ENCODE results near the gene DDX42.

Gene DDX42

GRCh38 chr17:63780507-63780906 lies 6.5 kb downstream of the DDX42 start:
- DNase-seq, result no peak
- Histone ChIP-seq H3K36me3 (peaks cover 95% of the 10 kb centered on the region), H3K9me3 (ENCODE audit: severe bottlenecking) (no peaks in the 10 kb centered on the region), H3K27me3 (ENCODE audit: insufficient read depth, low read depth, severe bottlenecking) (no peaks in the 10 kb centered on the region), H3K27ac (no peak overlapping the region), H3K4me3 (ENCODE audit: low read depth, low read length) (no peak overlapping the region)
- no peak for TF ChIP-seq CTCF (IDR thresholded peaks at IDR 0.05; ENCODE audit: low read depth, low read length)

- no peak for TF ChIP-seq CTCF (IDR thresholded peaks at IDR 0.05; ENCODE audit: low read depth, low read length)
- DNase-seq, result no peak
- Histone ChIP-seq H3K27ac (no peak overlapping the region), H3K9me3 (ENCODE audit: severe bottlenecking) (no peaks in the 10 kb centered on the region), H3K36me3 (peaks cover 95% of the 10 kb centered on the region), H3K27me3 (ENCODE audit: insufficient read depth, low read depth, severe bottlenecking) (no peaks in the 10 kb centered on the region), H3K4me3 (ENCODE audit: low read depth, low read length) (no peak overlapping the region)
Measured at GRCh38 chr17:63780928-63781327, 7.0 kb downstream of the DDX42 start.

GRCh38 chr17:63783522-63783921 lies 9.6 kb downstream of the DDX42 start:
- no peaks in the 10 kb centered on the region for H3K9me3 ChIP-seq (ENCODE audit: severe bottlenecking)
- TF ChIP-seq CTCF (IDR thresholded peaks at IDR 0.05; ENCODE audit: low read depth, low read length), result no peak
- H3K36me3 ChIP-seq, result peaks cover 95% of the 10 kb centered on the region
- no peaks in the 10 kb centered on the region for H3K27me3 ChIP-seq (ENCODE audit: insufficient read depth, low read depth, severe bottlenecking)
- H3K4me3 ChIP-seq (ENCODE audit: low read depth, low read length), result no peak overlapping the region
- no peak for DNase-seq
- no peak overlapping the region for H3K27ac ChIP-seq

GRCh38 chr17:63785556-63785955 lies 11.6 kb downstream of the DDX42 start:
- Histone ChIP-seq H3K27ac (no peak overlapping the region), H3K27me3 (ENCODE audit: insufficient read depth, low read depth, severe bottlenecking) (no peaks in the 10 kb centered on the region), H3K9me3 (ENCODE audit: severe bottlenecking) (no peaks in the 10 kb centered on the region), H3K4me3 (ENCODE audit: low read depth, low read length) (no peak overlapping the region), H3K36me3 (peaks cover 95% of the 10 kb centered on the region)
- DNase-seq, result no peak
- no peak for TF ChIP-seq CTCF (IDR thresholded peaks at IDR 0.05; ENCODE audit: low read depth, low read length)

- Histone ChIP-seq H3K27me3 (ENCODE audit: insufficient read depth, low read depth, severe bottlenecking) (no peaks in the 10 kb centered on the region), H3K36me3 (peaks cover 95% of the 10 kb centered on the region), H3K9me3 (ENCODE audit: severe bottlenecking) (no peaks in the 10 kb centered on the region), H3K27ac (no peak overlapping the region), H3K4me3 (ENCODE audit: low read depth, low read length) (no peak overlapping the region)
- no peak for DNase-seq
- TF ChIP-seq CTCF (IDR thresholded peaks at IDR 0.05; ENCODE audit: low read depth, low read length), result no peak
Measured at GRCh38 chr17:63786117-63786516, 12.1 kb downstream of the DDX42 start.

- Histone ChIP-seq H3K27me3 (ENCODE audit: insufficient read depth, low read depth, severe bottlenecking) (no peaks in the 10 kb centered on the region), H3K36me3 (peaks cover 97% of the 10 kb centered on the region), H3K27ac (no peak overlapping the region), H3K4me3 (ENCODE audit: low read depth, low read length) (no peak overlapping the region), H3K9me3 (ENCODE audit: severe bottlenecking) (no peaks in the 10 kb centered on the region)
- DNase-seq, result no peak
- TF ChIP-seq CTCF (IDR thresholded peaks at IDR 0.05; ENCODE audit: low read depth, low read length), result no peak
Measured at GRCh38 chr17:63786971-63787711, 13.2 kb downstream of the DDX42 start.
